ENCODE results near the gene EFCAB6.
A peak's percentile ranks its signal among the peaks of the same experiment; 100 is the strongest.

Gene EFCAB6

DNA sequence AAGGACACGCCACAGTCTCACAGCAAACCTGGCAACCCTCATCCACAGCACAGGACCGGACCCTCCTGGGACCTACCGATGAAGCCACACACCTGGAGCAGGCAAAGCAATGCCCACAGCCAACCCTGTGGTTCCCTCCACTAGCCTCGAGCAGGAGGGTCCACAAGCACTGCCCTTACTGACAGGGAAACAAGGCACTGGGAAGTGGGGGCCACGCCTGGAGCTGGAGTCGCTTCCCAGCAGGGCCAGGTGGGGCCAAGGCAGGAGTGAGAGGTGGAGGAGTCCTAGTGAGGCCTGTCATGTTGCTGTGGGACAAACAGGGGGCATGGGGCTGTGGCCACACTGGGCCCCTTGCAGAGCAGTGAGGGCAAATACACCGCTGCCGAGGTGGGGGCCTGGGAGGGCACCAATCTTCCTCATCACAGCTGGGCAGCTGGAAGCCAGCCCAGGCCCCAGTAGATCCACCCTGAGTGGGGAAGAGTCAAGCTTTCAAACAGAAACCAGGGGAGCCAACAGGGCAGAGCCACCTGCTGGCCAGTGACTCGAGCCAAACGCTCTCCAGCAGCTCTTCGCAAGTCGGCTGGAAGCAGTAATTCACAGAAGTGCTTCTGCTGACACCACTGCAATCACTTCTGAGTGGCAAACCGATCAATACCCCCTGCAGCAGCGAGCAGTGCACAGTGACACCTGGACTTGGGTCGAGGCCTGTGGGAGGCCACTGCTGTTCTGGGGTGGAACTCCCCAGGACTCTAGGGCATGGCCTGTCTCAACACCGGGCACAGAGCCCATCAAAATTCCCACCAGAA is 36.5 kb upstream of the EFCAB6 start:
- peak; percentile 39 for DNase-seq (ENCODE audit: low read depth)

DNA sequence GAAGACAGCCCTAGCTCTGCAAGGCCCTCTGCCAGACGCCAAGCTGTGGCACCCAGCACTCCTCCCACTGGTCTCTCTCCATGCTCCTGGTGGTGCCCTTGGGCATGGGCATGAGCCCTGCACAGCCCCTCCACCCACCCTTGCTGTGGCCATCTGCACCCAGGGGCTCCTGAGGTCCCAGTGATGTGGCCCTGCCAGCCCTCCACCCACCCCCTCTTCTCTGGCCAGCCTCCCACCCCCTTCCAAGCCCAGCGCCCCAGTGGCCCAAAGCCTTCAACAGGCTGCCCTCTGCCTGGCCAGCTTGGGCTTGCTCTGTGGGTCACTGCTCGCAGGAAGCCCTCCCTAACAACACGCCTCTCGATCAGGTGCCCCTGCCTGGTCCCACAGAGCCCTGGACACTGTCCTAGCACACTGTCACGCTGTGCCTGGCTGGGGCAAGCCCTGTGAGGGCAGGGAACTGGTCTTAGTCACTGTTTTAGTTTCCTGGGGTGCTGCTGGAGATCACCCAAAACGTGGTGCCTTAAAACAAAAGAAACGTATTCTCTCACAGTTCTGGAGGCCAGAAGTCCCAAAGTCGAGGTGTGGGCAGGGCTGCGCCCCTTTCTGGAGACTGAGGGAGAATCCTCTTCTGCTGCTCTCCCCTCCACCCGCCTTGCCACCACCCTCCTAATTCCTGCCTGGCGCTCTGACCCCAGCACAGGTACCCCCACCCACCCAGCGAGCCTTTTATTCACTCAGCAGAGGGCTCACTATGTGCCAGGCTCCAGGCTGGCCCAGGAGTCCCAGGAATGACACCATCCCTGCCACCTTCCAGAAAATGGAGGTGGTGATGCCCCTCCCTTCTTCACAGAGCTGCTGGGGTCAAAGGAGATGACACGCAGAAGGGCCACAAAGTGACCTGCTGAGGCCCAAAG is 35.5 kb upstream of the EFCAB6 start:
- DNase-seq (ENCODE audit: low read depth): no peak

DNA sequence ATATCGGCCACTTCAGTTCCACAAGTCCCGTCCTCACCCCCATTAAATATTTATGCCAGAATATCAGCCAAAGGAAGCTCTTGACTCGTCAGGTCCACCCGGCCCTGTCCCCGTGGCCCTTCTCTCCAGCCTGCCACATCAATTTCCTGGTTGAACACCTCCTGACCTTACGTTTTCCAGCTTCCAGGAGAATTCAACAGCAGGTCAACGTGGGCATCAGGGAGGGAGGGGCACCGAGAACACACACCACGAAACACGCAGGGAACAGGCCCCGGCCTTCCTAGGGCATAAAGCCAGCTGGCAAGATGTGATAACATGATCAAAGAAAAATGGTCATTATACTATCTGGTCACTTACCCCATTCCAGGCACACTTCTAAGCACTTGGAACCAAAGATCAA is 34.9 kb upstream of the EFCAB6 start:
- no peak for DNase-seq (ENCODE audit: low read depth)

DNA sequence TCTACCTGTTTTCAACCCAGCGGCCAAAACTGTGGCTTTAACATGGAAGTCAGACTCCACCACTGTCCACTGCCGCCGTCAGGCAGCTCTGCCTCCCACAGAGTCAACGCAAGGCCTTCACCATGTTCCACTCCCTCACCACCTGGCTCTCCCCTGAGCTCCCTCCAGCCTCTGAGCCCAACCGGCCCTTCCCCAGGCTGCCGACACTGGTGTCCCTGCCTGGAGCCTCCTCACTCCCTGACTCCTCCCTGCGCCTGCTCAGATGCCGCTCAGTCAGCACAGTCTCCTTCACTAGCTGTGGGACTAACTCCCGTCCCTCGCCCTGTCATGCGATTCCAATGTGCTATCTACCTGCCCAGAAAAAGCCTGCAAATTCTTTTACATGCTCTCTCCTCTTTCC is 33.9 kb upstream of the EFCAB6 start:
- DNase-seq (ENCODE audit: low read depth): no peak

DNA sequence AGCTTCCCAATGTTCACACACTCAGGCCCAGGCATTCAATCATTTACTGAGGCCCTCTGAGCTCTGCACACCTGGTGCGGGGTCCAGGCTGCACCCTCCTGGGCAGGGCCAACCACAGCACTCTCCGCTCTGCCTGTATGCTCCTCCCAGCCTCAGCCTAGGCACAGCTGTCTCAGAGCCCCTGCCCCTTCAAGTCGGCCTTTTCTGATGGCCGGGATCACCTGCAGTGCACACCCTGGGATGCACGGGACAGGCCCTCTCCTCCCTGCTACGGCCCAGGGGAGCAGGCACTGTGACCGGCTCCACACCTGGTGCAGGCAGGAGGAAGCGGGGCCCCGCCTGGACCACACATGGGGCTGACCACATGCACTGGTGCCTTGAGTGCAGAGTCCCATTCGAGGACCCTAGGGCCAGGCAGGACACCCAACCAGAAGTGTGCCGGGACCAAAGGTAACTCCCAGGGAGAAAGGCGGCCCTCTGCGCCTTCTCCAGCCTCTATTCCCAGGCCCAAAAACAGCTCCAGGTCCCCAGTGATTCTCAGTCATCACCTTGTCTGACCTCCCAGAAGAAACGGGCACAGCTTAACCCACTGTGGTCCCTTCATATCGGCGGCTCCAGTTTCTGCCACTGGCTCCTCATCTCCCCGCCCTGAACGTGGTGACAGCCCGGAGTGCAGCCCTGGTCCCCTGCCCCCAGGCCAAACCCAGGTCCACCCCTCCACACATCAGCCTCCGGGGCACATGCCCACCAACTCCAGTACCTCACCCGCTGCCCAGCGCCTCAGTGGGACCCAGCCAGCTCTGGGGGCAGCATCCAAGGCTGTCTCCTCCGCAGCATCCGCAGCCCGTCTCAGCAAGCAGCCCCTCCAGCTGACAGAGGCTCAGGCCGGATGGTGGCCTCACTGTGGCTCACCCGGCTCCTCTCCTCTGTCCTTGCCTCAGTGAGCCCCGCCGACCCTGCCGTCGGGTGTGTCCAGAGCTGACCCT is 32.7 kb upstream of the EFCAB6 start:
- DNase-seq (ENCODE audit: low read depth): no peak

DNA sequence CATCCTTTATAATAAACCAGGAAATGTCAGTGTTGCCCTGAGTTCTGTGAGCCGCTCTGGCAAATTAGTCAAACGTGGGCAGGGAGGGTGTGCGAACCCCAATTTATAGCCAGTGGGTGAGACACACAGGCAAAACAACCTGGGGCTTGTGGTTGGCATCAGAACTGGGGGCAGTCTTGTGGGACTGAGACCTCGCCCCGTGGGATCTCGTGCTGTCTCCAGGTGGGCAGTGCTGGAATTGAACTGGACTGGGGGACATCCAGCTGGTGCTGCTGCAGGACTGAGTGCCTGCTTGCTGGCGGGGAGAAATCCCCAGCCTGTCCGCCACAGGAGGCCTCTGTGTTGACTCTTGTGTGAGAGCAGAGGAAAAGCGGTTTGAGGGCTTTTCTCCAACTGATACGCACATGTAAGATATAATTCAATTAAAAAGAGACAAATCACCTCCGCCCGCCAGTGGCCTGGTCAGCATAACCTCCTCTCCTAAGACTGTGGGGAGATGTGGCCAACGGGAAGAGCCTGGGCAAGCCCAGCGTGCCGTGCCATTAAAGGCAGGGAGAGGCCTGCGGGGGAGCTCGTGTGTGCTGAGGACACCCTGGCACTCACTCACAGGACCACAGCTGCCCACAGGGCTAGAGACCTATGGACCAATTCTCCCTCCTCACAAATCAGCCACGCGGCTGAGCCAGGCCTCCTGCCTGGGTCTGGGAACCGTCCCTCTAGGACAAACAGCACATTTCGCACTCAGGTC is 31.9 kb upstream of the EFCAB6 start:
- DNase-seq (ENCODE audit: low read depth): no peak

DNA sequence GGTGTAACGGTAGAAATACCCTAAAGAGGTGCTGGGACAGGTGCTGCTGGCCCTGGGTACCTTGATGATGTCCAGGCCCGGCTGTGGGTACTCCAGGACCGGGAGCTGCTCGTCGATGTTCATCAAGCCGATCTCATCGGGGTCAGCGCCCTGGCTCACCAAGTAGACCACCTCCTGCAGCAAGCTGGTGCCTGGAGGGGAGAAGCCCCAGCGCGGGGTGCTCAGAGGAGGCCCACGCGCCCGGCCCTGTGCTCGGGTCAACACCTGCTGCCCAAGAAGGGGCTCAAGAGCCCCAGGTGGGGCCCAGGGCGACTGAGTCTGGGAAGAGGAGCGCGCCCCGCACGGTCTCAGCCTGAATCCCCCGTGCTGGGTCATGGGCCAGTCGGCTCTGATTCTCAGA is 29.6 kb upstream of the EFCAB6 start:
- no peak for DNase-seq (ENCODE audit: low read depth)

DNA sequence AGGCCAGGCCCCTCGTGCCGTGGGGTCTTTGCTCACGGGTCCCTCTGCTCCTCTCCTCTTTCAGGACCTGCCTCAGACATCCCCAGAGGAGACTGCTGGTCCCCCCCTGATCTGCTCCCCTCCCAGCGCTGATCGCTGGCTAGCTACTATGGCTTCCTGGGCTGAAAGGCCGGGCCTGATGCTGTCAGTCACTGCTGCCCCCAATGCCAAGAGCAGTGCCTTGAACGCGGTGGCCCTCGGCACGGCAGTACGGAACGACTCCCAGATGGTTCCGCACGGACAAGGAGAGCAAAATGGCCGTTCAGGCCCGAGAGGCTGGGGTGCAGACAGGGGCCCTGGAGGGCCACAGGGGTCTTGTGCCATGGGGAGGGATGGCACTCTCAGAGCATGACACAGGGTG is 28.7 kb upstream of the EFCAB6 start:
- DNase-seq (ENCODE audit: low read depth): no peak

DNA sequence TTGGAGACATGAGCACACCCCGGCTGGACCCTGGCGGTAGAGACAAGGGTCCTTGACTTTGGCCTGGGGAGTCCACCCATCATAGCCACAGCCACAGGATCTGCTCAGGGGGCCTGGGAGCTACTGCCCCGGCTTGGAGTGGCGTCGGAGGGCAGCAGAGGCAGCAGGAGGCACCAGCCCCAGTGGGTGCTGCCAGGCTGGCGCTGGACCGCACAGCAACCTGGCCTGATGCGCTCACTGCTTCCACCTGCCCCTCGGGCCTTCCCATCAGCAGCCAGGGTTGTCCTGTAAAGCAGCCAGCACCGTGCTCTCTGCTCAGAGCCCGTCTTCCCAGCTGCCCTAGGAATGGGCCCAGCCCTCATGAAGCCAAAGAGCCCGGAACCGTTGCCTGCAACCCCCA is 28.3 kb upstream of the EFCAB6 start:
- DNase-seq (ENCODE audit: low read depth): no peak

DNA sequence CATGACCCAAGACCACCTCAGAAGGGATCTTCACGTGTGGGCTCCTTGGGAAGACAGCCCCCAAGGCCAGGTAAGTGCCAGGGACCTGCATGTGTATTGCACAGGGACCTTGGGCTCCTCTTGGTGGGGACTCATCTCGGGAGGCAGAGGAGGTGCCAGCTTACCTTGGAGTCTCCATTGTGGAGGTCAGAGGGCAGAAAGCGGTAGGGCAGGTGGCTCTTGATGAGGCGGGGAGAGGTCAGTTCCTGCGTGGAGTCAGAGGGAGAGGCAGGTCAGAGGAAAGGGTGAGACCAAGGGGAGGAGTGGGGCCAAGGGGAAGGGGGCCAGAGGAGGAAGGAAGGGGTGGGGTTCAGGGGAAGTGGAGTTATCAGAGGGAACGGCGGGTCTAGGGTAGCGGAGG is 27.7 kb upstream of the EFCAB6 start:
- DNase-seq (ENCODE audit: low read depth): no peak

DNA sequence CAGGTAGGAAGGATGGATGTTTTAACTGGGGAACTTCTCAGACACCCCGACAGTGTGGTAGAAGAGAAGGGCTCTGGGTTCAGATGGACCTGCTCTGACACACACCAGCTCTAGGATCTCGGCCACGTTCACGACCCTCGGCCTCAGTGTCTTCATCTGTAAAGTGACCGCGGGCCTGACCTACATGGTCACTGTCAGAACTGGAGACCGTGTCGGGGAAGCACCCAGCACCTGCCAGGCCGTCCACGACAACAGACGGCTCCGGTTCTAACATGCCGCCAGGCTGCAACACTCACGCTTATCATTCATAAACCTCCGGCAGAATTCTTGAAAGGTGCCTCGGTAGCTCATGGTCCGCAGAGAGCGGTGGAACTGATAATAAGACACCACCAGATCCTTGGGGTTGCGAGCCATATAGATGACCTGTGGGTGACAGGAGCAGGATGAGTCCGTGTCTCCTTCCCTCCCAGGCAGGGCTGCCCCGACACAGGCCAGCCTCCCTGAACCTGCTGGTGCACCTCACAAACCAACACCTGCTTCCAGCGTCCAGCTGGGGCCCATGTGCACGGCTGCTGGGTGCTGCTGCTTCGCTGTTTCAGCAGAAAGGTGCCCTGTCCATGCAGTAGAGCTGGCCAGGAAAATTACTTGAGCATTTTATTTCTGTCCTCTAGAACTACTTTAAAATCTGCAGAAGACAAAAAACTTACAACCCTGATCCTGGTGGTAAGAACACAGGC is 26.6 kb upstream of the EFCAB6 start:
- no peak for DNase-seq (ENCODE audit: low read depth)

DNA sequence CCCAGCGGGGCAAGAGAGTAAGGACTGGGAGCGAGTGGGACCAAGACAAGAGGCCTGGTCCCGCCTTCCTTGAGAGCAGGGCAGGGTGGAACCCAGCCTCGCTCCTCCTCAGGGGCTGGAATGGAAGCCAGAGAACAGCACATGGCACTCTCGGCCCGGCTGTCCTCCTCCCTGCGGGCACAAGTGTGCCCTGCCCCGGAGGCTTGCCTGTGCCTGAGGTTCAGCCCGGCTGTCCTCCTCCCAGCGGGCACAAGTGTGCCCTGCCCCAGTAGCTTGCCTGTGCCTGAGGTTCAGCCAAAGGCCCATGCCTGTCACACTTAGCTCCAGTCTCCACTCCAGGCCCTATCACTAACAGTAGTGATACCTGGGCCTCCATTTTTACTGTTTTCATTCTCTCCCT is 26.1 kb upstream of the EFCAB6 start:
- DNase-seq (ENCODE audit: low read depth): no peak

DNA sequence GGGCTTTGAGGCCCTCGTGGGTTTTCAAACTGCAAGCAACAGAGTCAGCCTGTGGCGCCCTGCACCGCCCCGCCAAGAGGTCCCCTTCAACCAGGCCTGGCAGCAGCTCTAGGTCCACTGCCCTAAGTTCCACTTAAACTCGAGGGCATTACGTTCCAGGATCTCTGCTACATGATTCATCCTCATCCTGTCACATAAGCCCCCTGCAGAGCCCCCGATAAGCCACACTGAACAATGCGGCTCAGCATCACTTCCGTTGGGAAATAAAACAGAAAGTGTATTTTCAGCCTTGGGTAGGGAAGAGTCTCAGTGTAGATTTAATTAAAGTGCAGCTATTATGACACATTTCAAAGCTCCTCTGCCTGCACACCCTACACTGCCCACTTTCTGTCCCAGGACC is 25.6 kb upstream of the EFCAB6 start:
- no peak for DNase-seq (ENCODE audit: low read depth)

DNA sequence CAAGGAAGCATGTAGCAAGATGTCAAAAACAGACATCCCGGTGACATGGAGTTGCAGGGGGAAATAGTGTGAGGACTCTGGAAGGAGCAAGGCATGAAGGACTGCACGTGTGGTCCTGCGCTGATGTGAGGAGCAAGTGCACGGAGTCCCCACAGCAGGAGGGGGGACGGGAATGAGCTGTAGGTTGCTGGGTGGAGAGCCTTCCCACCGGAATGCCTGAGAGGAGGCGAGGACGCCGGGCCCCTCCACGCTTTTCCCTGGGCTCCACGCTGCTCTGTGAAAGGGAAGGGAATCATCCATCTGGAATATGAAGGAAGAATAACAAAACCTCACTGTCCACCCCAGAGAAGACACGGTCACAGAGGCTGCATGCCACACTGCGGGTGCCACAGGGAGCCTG is 23.6 kb upstream of the EFCAB6 start:
- no peak for DNase-seq (ENCODE audit: low read depth)

DNA sequence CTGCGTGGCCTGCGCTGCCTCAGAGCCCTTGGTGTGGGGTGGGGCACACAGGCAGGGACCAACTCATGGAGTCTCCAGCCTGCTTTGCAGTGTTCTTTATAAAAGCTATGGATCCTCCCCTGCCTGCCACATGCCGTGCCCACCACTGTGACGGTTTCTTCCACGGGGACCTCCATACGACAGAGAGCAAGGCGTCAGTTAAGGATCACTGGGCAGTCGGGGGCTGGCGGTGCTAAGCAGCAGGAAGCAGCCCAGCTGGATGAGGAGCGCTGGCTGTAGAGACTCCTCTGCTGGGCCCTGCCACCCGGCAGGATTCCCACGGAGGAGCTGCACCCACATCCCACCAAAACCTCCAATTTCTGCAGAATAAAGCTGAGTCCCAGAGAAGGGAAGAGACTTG is 23.1 kb upstream of the EFCAB6 start:
- no peak for DNase-seq (ENCODE audit: low read depth)

DNA sequence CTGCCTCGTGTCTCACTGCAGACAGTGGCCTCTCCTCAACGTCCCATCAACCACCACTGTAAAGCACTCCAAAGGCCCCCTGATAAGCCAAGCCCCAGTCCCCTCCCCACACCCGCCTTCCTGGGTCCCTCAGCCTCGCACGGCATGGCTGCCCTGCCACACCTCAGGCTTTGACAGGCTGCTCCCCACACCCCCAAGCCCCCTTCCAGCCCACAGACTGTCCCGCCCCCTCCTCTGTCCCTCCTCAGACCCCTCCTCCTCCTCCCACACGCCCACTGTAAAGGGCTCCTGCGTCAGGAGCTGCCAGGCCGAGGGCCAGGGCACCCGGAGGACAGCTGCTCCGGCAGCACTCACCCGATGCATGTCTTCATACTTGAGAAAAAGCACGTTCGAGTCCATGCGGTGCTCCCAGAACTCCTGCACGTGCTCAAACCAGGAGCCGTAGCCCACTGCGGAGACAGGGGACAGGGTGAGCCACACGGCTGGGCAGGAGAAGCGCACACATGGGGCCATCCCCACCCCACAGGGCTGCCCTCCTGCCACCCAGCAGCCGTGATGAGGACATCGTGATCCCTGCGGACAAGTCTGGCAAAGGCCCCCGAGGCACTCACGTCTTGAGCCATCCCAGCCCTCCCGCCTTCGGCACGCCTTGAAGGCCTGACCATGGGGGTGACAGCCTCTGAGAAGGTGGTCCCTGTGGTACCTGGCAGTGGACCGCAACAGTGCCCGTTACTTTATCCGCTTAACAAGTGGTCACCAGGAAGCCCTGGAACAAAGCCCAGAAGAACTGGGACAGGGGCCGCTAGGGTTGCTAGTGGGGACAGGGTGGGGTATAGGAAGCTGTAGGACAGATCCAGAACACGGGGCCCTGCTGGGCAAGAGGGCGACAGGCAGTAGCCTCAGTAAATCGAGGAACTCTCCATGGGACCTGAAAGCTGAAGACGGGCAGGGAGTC is 21.5 kb upstream of the EFCAB6 start:
- DNase-seq (ENCODE audit: low read depth): no peak

DNA sequence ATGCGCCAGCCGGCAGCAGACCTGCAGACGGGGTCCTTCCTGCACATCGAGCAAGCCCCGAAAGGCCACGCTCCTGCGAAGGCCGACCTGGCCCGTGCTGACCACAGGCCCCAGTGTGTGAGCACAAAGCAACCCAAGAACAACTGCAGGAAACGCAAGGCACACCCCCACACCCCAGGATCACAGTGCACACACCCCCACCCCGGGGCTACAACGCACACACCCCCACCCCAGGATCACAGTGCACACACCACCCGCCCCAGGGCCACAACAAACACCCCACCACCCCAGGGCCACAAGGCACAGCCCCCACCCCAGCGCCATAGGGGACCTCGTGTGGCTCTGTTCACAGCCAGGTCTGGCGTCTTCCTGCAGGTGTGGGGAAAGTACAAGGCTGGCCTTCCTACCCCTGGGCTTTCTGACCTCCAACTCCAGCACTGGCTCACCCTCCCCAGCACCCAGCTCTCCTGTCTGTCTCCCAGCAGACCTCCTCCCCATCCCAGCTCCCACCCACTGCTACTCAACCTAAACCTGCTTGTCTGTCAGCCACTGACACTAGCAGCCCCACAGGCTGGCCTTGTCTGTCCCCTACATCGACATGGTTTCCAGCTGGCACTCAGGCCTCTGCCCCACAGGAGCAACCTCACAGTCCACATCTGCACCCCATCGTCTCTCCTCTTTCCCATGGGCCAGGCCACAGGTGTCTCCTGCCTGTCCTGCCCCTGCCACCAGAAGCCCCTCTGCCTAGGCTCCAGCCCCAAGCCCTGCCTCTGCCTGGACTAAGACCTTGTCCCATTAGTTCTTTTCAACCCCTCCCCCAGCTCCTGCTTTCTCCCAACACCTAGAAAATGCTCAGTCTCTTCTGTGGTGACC is 20.5 kb upstream of the EFCAB6 start:
- DNase-seq (ENCODE audit: low read depth): no peak

DNA sequence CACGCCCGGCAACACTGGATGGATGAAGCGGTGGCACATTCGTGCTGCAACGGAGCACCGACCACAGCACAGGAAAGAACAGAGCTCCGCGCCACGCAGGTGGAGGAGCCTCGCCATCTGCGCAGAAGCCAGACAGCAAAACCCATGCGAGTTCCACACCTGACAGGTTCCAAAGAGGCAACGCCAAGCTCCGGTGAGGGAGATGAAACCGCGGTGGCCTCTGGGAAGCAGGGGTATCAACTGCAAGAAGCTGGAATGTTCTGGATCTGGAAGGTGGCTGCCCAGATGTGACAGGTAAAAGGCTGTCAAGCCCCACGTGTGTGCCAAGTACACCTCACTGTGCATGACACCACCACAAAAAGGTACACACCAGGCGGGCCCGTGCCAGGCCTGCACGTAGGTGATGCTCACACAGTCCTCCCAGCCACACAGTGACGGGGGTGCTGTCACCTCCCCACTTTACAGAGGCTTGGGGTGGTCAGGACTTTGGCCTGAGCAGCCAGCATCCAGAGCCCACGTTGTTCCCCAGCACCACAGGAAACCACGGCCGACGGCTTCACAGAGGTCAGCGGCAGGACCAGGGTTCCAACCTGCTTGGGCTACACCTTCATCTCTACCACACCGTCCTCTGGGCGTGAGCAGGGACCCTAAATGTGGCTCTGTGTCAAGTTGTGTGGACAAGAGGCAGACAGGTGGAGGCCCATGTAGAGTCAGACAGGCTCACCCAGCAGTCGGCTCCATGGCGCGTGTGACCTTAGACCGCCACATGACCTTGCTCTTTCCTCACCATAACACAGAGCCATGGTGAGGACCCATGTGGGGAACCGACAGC is 19.7 kb upstream of the EFCAB6 start:
- DNase-seq (ENCODE audit: low read depth): no peak
